Activated B cell treated with CpG ODN at 0.5 μM for 24 hours (primary cell): ENCODE measurements around the gene RAPGEF4. TPM values are rescaled to one million over a fixed set of nuclear protein-coding genes. Genes with fewer than 3 reads are reported as not detected.

ENCODE experiments used
- ATAC-seq: fragments of 200-7000 bp; cut with Tn5 transposase; one replicate; pipeline ENCODE4 v1.10.0; 2021; ENCODE audit warnings: low read depth, mild to moderate bottlenecking, moderate library complexity
- CTCF ChIA-PET: fragments of 350-600 bp; sonication (Branson Sonifier 250); formaldehyde crosslinking; loops from one replicate; lab custom pipeline; 2021; ENCODE audit warnings: antibody characterized with exemption; lab: Charles Lee
- POLR2A ChIA-PET: fragments of 350-600 bp; sonication (Branson Sonifier 250); formaldehyde crosslinking; loops from one replicate; lab custom pipeline; 2021; ENCODE audit warnings: antibody characterized with exemption; lab: Charles Lee
- DNase-seq: peaks from one replicate; pipeline ENCODE4 v3.0.0; 2022
- H3K27ac Mint-ChIP-seq: one replicate; pipeline ENCODE4 v1.8.0; 2020; ENCODE audit warnings: mixed read lengths
- H3K27me3 Mint-ChIP-seq: one replicate; pipeline ENCODE4 v1.8.0; 2021; ENCODE audit warnings: mixed read lengths
- H3K36me3 Mint-ChIP-seq: one replicate; pipeline ENCODE4 v1.8.0; 2021; ENCODE audit warnings: low read depth, mixed read lengths
- H3K4me1 Mint-ChIP-seq: one replicate; pipeline ENCODE4 v1.8.0; 2021; ENCODE audit warnings: mixed read lengths
- H3K4me3 Mint-ChIP-seq: one replicate; pipeline ENCODE4 v1.8.0; 2020; ENCODE audit warnings: mild to moderate bottlenecking, mixed read lengths
- H3K9me3 Mint-ChIP-seq: one replicate; pipeline ENCODE4 v1.8.0; 2020; ENCODE audit warnings: mixed read lengths
- CTCF ChIP-seq: fragments of 200-600 bp; IDR thresholded peaks from one replicate; pipeline ENCODE4 v1.8.0; 2022; ENCODE audit warnings: antibody characterized with exemption, mild to moderate bottlenecking
- intact Hi-C: fragments of 100-400 bp; cut with micrococcal nuclease; formaldehyde crosslinking; loops from one replicate; pipeline ENCODE4 v1.15.1; 2024
- total RNA-seq: library from RNA; stranded (reverse); gene quantifications from 2 replicates; pipeline ENCODE4 v1.2.3, GENCODE V29; 2022

Gene RAPGEF4
- total RNA-seq, 1 donor from 2014 or later, result not detected

- POLR2A ChIA-PET, result no interaction called here
- CTCF ChIA-PET, result no interaction called here
- Mint-ChIP-seq H3K4me3 (no peak overlapping the region), H3K27me3 (peaks cover 18% of the 10 kb centered on the region), H3K36me3 (no peaks in the 10 kb centered on the region), H3K4me1 (no peaks in the 10 kb centered on the region), H3K9me3 (no peaks in the 10 kb centered on the region), H3K27ac (no peak overlapping the region)
- DNase-seq (no peak), ATAC-seq (no peak)
- intact Hi-C loops, result no loop called here
- no peak for TF ChIP-seq CTCF
These were observed 165.2 kb downstream of the RAPGEF4 start for GRCh38 chr2:172900871-172901270.

GRCh38 chr2:172901913-172902312, 166.3 kb downstream of the RAPGEF4 start:
- H3K36me3 Mint-ChIP-seq, result no peaks in the 10 kb centered on the region
- ATAC-seq (no peak), DNase-seq (no peak)
- H3K4me3 Mint-ChIP-seq, result no peak overlapping the region
- intact Hi-C loops, result no loop called here
- no peaks in the 10 kb centered on the region for H3K4me1 Mint-ChIP-seq
- ChIA-PET CTCF (no interaction called here), POLR2A (no interaction called here)
- H3K9me3 Mint-ChIP-seq, result no peaks in the 10 kb centered on the region
- no peak overlapping the region for H3K27ac Mint-ChIP-seq
- TF ChIP-seq CTCF, result no peak
- H3K27me3 Mint-ChIP-seq, result peaks cover 17% of the 10 kb centered on the region

DNA sequence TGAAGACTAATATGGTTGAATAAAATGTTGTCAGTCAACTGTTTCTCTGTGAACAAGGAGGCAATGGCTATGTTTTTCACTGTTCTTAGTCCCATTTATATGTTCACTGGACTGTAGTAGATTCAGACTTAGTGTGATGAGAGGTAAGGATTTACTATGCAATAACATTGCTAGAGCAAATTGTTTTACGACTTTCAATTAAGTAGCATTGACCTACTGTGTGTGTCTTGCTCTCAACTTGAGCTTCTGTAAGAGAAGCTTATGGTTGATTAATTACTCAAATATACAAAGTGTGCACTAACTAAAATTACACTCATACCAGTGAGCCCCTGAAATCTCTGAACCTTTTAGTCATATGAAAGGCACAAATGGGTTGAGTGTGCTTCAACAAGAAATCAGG, 168.6 kb downstream of the RAPGEF4 start:
- peaks cover 6% of the 10 kb centered on the region for H3K27me3 Mint-ChIP-seq
- H3K4me3 Mint-ChIP-seq, result no peak overlapping the region
- ChIA-PET POLR2A (no interaction called here), CTCF (no interaction called here)
- H3K4me1 Mint-ChIP-seq, result no peaks in the 10 kb centered on the region
- no peak overlapping the region for H3K27ac Mint-ChIP-seq
- ATAC-seq (no peak), DNase-seq (no peak)
- TF ChIP-seq CTCF, result no peak
- intact Hi-C loops, result no loop called here
- no peaks in the 10 kb centered on the region for H3K9me3 Mint-ChIP-seq
- H3K36me3 Mint-ChIP-seq, result no peaks in the 10 kb centered on the region

DNA sequence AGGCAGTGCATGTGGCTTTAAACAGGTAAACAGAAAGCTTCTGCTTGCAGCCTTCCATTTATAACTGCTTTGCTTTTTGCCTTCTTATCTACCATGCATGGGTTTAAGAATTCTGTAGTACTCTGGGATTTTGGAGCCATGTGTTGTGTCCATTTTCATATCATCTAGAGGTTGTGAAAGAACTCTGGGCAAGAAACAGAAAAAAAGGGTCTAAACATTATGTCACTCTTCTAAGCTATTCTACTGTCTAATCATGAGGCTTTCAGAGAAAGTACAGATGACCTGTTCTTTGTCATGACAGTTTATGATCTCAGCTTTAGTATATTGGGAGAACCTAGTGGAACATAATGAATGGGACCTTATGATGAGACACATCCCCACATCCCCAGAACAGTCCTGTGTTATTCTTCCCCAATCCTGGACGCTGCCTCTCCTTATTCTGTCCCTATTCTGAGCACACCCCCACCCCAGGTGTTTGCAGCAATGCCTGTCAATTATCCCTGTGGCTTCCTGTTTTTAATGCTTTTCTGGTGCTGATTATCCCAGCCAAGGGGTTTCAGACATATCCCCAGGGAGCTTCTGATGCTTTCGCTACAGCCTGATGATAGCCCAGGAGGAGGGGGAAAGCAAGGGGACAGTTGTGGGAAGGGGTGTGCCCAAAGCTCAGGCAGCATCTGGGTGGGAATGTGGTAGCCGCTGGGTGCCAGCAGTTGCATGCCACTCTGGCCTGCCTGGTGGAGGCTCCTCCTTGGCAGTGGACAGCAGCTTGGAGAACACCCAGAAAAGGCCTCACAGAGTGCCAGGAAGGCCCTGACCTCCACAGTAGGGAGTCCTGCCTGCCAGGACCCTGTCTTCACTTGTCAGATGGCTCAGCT, 170.5 kb downstream of the RAPGEF4 start:
- H3K9me3 Mint-ChIP-seq, result no peaks in the 10 kb centered on the region
- no peaks in the 10 kb centered on the region for H3K36me3 Mint-ChIP-seq
- no peaks in the 10 kb centered on the region for H3K27me3 Mint-ChIP-seq
- DNase-seq (no peak), ATAC-seq (no peak)
- TF ChIP-seq CTCF, result no peak
- H3K27ac Mint-ChIP-seq, result no peak overlapping the region
- no peak overlapping the region for H3K4me3 Mint-ChIP-seq
- ChIA-PET CTCF (interaction anchor here (0.7 kb wide), 1 partner anchor 259 kb away, joined by 3 read pairs; no protein-coding TSS in a partner anchor), POLR2A (no interaction called here)
- H3K4me1 Mint-ChIP-seq, result no peaks in the 10 kb centered on the region
- intact Hi-C loops, result no loop called here

DNA sequence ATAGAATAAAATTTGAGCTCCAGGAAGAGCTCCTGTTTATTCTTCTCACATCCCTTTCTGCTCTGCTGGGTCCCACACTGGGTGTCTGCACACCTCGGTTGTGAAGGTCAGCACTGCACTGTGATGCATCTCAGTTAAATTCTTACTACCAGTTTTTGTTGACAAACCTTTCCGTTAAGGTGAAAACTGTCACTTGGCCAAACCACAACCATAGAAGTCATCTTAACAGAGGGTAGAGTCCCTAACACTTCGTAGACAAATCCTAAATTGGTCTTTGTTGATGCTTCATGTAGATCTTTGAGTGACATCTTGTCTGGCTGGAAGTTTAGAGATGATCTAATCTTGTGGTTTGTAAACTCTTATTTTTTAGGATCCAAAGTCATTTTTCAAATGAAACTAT, 172.6 kb downstream of the RAPGEF4 start:
- TF ChIP-seq CTCF, result no peak
- H3K9me3 Mint-ChIP-seq, result no peaks in the 10 kb centered on the region
- POLR2A ChIA-PET, result no interaction called here
- H3K36me3 Mint-ChIP-seq, result no peaks in the 10 kb centered on the region
- intact Hi-C loops, result no loop called here
- no peak overlapping the region for H3K27ac Mint-ChIP-seq
- no peak for ATAC-seq
- no peak overlapping the region for H3K4me3 Mint-ChIP-seq
- H3K27me3 Mint-ChIP-seq, result no peaks in the 10 kb centered on the region
- no peaks in the 10 kb centered on the region for H3K4me1 Mint-ChIP-seq
- CTCF ChIA-PET, result no interaction called here
- no peak for DNase-seq
